HUES6 (cell line): Measurements from ENCODE around the gene SMG6.

ENCODE experiments used
- H3K27ac ChIP-seq: 2 replicates; pipeline ENCODE4 v1.7.0; 2013; ENCODE audit warnings: low read depth, mild to moderate bottlenecking, low read length, inconsistent platforms
- H3K27me3 ChIP-seq: 2 replicates; pipeline ENCODE4 v1.6.1; 2013; ENCODE audit warnings: low read length; ENCODE audit not compliant: control insufficient read depth, insufficient read depth
- H3K36me3 ChIP-seq: 2 replicates; pipeline ENCODE4 v1.6.1; 2013; ENCODE audit warnings: low read length; ENCODE audit not compliant: control insufficient read depth, insufficient read depth
- H3K4me1 ChIP-seq: 2 replicates; pipeline ENCODE4 v1.6.1; 2013; ENCODE audit warnings: low read length; ENCODE audit not compliant: control insufficient read depth, insufficient read depth
- H3K4me3 ChIP-seq: 2 replicates; pipeline ENCODE4 v1.5.1; 2013; ENCODE audit warnings: low read depth, low read length
- H3K9ac ChIP-seq: one replicate; pipeline ENCODE4 v1.6.1; 2013; ENCODE audit warnings: mild to moderate bottlenecking, low read length
- H3K9me3 ChIP-seq: 2 replicates; pipeline ENCODE4 v1.6.1; 2013; ENCODE audit warnings: low read depth, low read length; ENCODE audit not compliant: control insufficient read depth, insufficient read depth

The SMG6 gene

DNA sequence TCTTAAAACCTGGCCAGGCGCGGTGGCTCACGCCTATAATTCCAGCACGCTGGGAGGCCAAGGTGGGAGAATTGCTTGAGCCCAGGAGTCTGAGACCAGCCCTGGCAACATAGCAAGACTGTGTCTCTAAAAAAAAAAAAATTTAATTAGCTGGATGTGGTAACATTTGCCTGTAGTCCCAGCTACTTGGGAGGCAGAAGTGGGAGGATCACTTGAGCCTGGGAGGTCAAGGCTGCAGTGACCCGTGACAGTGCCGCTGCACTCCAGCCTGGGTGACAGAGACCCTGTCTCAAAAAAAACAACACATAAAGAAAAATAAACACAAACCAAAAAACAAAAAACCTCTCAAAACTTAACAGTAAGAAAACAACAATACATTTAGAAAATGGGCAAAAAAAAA lies 106.3 kb downstream of the SMG6 start:
- Histone ChIP-seq H3K4me1 (peaks cover 14% of the 10 kb centered on the region), H3K9me3 (no peaks in the 10 kb centered on the region)

DNA sequence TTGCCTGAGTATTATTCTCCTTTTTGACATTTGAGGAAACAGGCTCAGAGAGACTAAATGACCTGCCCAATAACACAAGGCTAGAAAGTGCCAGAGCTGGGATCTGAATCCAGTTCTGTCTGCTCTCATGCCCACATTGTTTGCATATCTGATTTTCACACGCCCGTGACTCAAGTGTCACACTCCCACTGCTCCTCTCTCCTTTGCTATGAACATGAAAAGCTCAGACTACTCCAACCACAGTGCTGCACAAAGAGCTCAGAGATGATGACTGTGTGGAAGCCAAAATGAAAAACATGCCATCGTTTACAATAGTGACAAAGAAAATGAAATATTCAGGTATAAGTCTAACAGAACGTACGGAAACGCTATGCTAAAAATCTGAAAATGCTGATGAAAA lies 107.9 kb downstream of the SMG6 start:
- Histone ChIP-seq H3K27ac (no peak overlapping the region), H3K9me3 (no peaks in the 10 kb centered on the region), H3K4me3 (no peak overlapping the region), H3K27me3 (no peaks in the 10 kb centered on the region), H3K4me1 (peaks cover 14% of the 10 kb centered on the region), H3K9ac (no peak overlapping the region), H3K36me3 (no peaks in the 10 kb centered on the region)

More for the DNA sequence above, 106.3 kb downstream of the SMG6 start:
- Histone ChIP-seq H3K4me3 (no peak overlapping the region), H3K9ac (no peak overlapping the region), H3K36me3 (no peaks in the 10 kb centered on the region), H3K27ac (no peak overlapping the region), H3K27me3 (no peaks in the 10 kb centered on the region)

DNA sequence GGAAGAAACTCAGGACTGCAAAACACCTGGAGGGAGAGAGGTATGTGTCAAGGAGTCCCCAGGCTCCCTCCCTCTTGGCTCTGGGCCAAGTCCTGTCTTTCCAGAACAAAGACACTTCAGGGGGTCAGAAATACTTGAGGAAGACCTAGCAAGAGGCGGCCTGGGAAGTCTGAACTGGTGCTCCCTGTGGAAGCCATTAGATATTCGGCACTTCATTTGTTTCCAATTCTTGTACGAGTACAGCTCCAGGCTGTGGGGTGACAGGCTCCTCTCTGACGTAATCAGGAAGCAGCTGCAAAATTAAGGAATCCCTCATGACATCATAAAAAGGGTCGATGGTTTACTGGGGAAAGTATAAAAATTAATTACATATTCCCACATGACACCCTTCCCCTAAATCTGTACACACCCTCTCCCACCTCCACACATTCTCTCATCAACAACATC lies 108.7 kb downstream of the SMG6 start:
- peaks cover 14% of the 10 kb centered on the region for H3K4me1 ChIP-seq
- H3K27ac ChIP-seq: no peak overlapping the region

DNA sequence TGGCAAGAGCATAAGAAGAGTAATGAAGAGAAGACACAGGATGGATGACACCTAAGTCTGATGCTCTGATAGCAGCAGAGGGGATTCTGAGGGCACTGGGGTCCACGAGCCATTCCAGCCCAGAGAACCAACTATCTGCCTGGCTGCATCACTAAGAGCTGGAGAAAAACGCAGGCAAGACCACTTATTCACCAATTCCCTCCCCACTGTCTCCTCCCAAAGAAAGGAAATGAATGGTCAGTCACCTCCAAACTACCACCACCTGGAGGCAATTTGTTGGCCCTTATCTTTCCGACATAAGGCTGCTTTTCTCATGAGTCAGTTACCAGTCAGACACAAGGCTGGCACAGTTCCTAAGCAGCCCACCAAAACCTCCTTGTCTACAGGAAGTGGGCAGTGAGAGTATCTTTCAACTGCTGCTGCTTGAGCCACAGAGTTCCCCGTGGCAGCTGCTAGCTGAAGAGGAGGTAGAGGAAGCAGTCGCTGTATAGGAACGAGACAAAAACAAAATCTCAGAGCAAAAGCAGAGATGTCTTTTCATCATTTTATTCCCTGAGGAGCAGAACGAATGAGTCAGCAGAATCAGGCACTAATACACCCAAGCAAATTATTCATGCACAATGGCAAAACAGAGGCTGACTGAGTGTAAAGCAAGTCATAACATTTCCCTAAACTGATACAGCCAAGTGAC lies 111.1 kb downstream of the SMG6 start:
- Histone ChIP-seq H3K4me3 (no peak overlapping the region), H3K36me3 (peaks cover 8% of the 10 kb centered on the region; the same call in 1 of the 2 replicates), H3K9me3 (no peaks in the 10 kb centered on the region), H3K27ac (no peak overlapping the region), H3K4me1 (peaks cover 14% of the 10 kb centered on the region), H3K9ac (no peak overlapping the region), H3K27me3 (no peaks in the 10 kb centered on the region)

More for the DNA sequence above, 108.7 kb downstream of the SMG6 start:
- Histone ChIP-seq H3K9ac (no peak overlapping the region), H3K27me3 (no peaks in the 10 kb centered on the region), H3K36me3 (no peaks in the 10 kb centered on the region), H3K9me3 (no peaks in the 10 kb centered on the region), H3K4me3 (no peak overlapping the region)

DNA sequence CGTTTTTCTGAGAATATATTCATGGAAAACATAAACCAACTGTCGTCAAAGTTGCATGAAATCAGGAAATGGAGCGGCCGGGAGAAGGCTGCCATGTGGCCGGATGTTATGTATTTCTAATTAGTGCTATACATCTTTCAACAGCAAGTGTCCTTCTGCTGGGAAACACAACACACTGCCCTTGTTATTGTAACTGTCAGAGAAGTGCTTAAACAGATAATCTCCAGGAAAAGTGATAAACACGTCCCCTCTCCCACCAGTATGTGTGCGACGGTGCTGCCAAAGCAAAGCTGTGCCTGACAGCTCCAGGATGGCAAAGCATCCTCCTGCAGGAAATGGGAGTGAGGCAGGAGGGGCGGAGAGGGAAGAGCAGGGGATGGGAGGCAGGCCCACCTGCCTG lies 111.8 kb downstream of the SMG6 start:
- no peaks in the 10 kb centered on the region for H3K9me3 ChIP-seq
- H3K4me3 ChIP-seq: no peak overlapping the region
- peaks cover 14% of the 10 kb centered on the region for H3K4me1 ChIP-seq
- peaks cover 8% of the 10 kb centered on the region; the same call in 1 of the 2 replicates for H3K36me3 ChIP-seq
- H3K27ac ChIP-seq: no peak overlapping the region
- no peaks in the 10 kb centered on the region for H3K27me3 ChIP-seq
- H3K9ac ChIP-seq: no peak overlapping the region

DNA sequence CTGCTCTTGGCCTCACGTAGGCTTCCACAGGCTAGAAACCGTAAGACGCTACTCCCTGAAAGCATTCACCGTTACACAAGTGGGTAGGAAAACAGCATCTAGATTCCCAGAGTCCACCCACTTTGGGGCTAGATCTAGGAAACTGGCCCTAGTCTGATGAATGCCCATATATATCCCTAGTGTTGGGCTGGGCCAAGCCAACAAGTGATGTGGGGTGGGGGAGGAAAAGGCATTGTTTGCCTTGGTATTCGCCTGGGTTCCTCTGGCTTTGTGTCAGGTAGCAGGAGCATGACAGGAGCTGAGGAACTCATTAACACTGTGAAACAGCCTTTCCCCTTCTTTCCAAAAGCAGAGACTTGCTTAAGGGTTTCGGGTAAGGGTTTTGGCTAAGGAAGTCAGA lies 112.4 kb downstream of the SMG6 start:
- Histone ChIP-seq H3K9me3 (no peaks in the 10 kb centered on the region), H3K9ac (no peak overlapping the region), H3K4me1 (peaks cover 14% of the 10 kb centered on the region), H3K27ac (no peak overlapping the region), H3K27me3 (no peaks in the 10 kb centered on the region), H3K36me3 (peaks cover 13% of the 10 kb centered on the region), H3K4me3 (no peak overlapping the region)

DNA sequence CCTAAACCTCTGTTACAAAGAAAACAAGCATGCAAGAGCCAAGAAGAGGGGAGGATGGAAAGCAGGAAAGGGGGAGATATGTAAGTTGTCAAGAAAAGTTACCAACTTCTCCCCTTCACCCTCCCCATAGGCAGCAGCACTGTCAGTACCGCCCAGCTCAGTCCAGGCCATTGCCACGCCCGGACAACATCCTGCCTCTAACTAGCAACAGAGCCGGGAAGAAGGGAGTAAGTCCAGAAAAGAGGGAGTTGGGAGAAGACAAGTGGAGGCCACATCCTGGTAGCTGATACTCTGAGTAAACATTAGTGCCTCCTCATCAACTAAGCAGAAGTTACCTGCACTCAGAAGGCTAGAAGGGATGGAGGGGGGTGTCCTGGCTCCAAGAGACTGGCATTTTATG lies 113.6 kb downstream of the SMG6 start:
- Histone ChIP-seq H3K27ac (no peak overlapping the region), H3K36me3 (peaks cover 22% of the 10 kb centered on the region), H3K9me3 (no peaks in the 10 kb centered on the region), H3K9ac (no peak overlapping the region), H3K27me3 (no peaks in the 10 kb centered on the region), H3K4me3 (no peak overlapping the region), H3K4me1 (peaks cover 10% of the 10 kb centered on the region)

DNA sequence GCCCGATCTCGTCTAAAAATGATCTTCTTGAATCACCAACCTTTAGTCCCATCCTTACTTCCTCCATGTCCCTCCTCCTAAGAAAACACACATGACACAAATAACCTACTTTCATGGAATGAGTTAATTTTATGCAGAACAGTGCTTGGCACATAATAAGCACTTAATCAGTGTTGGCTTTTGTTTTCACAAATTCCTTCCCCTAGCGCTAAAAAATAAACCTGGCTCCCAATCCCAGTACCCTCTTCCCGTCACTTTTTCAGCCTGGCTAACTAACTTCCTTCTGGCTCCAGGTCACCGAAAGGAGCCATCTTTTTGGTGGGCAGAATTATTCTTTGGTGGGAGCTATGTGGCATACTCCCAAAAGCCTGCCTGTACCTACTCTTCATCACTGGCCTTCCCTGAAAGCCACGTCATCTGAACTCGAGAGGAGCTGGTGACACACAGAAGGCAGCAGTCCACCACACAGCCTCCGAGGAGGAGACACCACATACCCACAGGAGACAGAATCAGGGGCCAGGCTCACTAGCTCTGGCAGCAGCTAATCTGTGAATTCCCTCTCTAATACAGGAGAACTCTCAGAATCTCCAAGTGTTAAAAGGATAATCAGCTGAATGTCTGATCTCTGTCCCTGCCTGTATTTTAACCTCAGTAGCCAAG lies 114.5 kb downstream of the SMG6 start:
- H3K36me3 ChIP-seq: peaks cover 22% of the 10 kb centered on the region
- no peak overlapping the region for H3K4me3 ChIP-seq
- H3K27me3 ChIP-seq: no peaks in the 10 kb centered on the region
- H3K9ac ChIP-seq: no peak overlapping the region
- no peak overlapping the region for H3K27ac ChIP-seq
- no peaks in the 10 kb centered on the region for H3K9me3 ChIP-seq
- 0 out of 2 replicates have a peak, but pooled peaks cover under 1% of the 10 kb centered on the region for H3K4me1 ChIP-seq

DNA sequence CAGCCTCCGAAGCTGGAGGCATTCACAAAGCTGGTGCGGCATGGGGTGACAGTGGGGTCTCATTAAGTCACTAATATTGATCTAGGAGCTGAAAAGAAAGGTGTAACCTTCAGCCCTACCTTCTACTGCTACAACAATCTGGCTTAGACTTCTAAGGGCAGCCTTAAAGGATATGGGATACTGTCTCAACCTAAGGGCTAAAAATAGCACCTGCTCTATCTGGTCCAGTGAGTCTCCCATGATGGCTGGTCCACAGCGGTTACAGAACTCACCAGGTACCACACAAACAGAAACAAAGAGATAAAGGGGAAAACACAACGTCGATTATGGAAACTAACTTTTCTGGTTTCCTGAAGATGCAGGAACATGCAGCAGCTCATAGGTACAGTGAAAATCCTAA lies 115.8 kb downstream of the SMG6 start:
- Histone ChIP-seq H3K4me3 (no peak overlapping the region), H3K27ac (no peak overlapping the region), H3K4me1 (no peaks in the 10 kb centered on the region), H3K9me3 (no peaks in the 10 kb centered on the region), H3K36me3 (peaks cover 25% of the 10 kb centered on the region), H3K27me3 (no peaks in the 10 kb centered on the region), H3K9ac (no peak overlapping the region)

DNA sequence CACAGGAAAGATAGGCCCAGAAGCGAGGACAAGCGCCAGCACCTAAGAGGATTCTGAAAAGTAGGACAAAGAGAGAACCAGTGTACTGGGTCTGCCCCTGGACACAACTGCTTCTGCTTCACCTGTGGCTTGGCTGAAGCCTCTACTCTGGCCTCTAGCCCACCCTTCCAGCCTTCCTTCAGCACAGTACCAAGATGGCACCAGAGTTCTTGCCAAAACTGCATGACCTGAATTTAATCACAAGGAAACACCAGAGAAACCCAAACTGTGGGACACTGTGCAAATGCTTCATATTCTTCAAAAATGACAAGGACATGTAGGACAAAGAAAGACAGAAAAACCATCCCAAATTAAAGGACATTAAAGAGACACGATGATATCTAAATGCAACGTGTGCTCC lies 116.6 kb downstream of the SMG6 start:
- Histone ChIP-seq H3K4me1 (peaks cover 4% of the 10 kb centered on the region; the same call in 1 of the 2 replicates), H3K9ac (no peak overlapping the region), H3K27me3 (no peaks in the 10 kb centered on the region), H3K9me3 (no peaks in the 10 kb centered on the region), H3K4me3 (no peak overlapping the region), H3K27ac (no peak overlapping the region), H3K36me3 (peaks cover 25% of the 10 kb centered on the region)
